Ishikawa (cell line): ENCODE data around the gene CCDC149.

ENCODE experiments used
- TAF1 ChIP-seq: IDR thresholded peaks from 2 replicates; pipeline ENCODE4 v1.6.1; 2012; ENCODE audit warnings: low read depth, mild to moderate bottlenecking
- TF ChIP-seq, protein P1 (sequence below): IDR thresholded peaks from 2 replicates; pipeline ENCODE4 v1.6.1; 2012; ENCODE audit warnings: low read depth, mild to moderate bottlenecking

DNA sequence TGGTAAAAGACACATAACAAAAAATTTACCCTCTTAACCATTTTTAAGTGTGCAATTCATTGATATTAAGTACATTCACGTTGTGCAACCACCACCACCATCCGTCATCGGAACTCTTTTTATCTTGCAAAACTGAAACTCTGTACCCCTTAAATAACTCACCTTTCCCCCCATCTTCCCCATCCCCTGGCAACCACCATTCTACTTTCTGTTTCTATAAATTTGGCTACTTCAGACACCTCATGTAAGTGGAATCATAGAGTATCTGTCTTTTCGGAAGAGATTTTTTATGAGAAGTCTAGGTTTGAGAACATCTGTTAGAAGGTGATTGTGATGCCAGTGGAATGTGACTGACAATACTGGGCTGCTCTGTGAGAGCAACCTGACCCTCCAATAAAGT, 39.8 kb upstream of the CCDC149 start:
- TF ChIP-seq TAF1: no peak
- TF ChIP-seq, protein P1, sequence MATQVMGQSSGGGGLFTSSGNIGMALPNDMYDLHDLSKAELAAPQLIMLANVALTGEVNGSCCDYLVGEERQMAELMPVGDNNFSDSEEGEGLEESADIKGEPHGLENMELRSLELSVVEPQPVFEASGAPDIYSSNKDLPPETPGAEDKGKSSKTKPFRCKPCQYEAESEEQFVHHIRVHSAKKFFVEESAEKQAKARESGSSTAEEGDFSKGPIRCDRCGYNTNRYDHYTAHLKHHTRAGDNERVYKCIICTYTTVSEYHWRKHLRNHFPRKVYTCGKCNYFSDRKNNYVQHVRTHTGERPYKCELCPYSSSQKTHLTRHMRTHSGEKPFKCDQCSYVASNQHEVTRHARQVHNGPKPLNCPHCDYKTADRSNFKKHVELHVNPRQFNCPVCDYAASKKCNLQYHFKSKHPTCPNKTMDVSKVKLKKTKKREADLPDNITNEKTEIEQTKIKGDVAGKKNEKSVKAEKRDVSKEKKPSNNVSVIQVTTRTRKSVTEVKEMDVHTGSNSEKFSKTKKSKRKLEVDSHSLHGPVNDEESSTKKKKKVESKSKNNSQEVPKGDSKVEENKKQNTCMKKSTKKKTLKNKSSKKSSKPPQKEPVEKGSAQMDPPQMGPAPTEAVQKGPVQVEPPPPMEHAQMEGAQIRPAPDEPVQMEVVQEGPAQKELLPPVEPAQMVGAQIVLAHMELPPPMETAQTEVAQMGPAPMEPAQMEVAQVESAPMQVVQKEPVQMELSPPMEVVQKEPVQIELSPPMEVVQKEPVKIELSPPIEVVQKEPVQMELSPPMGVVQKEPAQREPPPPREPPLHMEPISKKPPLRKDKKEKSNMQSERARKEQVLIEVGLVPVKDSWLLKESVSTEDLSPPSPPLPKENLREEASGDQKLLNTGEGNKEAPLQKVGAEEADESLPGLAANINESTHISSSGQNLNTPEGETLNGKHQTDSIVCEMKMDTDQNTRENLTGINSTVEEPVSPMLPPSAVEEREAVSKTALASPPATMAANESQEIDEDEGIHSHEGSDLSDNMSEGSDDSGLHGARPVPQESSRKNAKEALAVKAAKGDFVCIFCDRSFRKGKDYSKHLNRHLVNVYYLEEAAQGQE: no peak
